Right kidney (tissue), 1 donor: ENCODE results near the gene VPS13D.
"Not testable (repeated sequence)": the region's sequence is repeated elsewhere in the genome, so short reads cannot be mapped to it uniquely, and the experiment has no call there.

Source experiments
- DNase-seq: peaks from one replicate; pipeline ENCODE4 v3.0.0-alpha.2; 2016

The VPS13D gene

DNA sequence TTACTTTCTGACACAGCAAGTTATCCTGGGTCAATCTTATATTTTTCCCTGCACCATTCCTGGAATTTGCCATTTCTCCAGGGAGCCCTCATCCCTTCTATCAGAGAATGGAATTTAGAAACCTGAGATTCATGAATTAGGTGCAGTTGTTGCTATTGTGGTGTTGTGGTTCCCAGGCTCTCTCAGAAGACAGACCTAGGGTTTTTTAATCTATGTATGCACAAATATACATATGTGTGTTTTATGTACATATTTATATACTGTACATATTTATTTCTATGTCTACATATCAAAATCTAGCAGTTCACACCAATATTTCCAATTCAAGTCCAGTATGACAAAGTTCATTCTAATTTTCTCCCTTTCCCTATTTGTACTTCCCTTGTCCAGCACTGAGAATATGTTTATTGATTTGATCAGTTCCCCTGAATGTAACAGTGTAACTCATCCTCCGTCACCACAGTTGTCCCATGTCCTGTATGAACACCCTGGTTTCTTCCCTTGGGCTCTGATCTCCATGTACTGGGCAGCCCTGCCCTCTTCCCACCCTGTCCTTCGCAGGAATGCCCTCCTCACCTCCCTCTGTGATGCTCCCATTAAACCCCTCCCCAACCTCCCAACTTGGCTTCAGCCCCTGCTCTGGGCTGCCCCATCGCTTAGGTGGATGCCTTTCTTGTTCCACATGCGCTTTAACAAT is 145.5 kb downstream of the VPS13D start:
- no peak for DNase-seq

DNA sequence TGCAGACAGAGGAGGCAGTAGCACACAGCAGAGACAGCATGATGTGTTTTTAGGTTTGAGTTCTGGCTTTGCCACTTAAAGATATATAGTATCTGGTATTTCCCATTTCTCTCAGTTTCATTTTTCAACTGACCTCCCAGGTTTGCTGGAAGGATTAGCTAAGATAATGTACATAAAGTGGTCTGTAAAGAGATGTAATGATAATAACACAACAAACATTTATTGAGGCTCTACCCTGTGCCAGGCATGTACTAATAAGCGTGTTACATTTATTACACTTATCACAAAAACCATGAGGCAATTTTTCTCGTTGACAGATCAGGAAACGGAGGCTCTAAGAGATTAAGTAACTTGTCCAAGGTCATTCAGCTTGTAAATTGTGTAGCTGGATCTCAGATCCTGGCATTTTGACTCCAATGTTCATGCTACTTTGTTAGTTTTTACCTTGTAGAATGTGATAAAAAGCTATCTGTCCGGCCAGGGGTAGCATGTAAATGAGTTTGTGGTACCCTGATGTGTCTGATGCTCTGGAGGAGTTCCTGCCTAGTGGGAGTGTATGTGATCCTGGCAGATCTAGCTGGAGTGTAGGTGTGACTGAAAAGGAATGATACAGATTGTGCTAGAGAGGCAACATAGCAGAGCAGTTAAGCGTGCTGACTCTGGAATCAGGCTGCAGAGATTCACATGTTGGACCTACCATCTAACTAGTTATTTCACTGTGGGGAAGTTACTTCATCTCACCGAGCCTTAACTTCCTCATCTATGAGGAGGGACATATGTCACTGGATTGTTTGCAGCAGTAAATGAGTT is 146.6 kb downstream of the VPS13D start:
- no peak for DNase-seq

DNA sequence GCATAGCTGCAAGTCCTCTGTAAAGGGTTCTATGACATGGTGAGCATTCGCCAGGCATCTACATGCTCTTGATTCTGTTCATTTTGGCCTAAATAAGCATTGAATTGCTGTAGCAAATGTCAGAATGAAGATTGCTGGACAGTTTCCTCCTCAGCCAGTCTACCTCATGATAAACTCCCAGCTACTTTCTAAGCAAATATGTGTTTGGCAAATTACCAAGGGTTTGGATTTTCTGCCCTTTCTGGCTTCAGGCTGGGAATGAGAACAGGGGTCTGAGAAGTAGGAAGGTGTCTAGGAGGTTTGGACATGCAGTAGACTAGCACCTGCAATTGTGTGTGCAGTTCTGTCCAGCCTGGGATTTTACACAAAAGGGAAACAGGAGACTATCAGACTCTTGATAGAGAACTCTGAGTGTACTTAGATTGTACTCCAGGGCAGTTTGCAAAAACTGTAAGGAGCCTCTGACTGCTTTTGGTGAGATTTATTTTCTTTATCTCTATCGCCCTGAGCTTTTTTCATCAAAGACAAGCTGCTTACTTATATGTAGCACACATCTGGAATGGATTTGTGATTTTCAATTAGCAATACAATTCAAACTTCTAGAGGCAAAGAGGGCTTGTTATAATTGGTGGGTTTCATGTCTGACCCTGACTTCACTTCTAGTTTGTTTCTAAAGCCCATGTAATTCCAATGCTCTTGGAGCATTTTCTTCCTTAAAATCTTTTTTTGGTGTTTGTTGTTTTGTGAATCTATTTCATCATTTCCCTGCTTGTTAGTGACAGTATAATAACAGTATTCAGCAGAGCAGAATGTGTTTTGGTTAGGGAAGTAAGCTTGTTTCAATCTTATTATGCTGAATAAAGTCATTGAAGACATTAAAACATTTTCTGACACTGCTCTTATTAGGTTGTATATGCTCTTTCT is 150.8 kb downstream of the VPS13D start:
- no peak for DNase-seq

DNA sequence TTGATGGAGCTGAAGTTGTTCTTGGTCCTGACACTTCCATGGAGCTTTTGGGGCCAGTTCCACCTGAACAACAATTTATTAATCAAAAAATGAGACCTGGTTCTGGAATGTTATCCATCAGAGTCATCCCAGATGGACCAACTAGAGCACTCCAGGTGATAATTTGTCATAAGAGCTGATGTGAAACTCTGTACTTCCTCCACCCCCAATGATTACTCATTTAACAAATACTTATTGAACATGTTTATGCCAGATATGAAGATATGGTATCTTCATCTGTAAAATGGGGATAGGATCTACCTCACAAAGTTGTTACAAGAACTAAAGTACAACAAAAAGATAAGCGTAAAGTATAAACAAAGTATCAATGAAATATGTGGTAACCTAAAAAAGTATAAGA is 153.2 kb downstream of the VPS13D start:
- no peak for DNase-seq

DNA sequence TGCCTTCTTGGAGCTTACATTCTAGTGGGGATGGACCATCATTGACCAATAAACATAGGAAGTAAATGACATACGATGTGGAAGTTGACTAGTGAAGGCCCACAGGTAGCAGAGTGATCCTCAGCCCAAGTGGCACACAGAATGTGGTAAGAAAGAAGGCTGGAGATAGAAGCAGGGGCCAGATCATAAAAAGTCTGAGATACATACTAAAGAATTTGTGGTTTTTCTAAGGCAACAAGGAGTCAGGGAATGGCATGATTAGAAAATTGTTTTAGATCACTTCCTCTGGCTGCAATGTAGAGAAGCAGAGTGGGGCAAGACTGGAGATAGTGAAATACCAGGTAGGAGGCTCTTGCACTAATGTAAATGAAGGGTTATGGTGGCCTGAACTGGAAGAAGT is 154.0 kb downstream of the VPS13D start:
- DNase-seq = no peak

DNA sequence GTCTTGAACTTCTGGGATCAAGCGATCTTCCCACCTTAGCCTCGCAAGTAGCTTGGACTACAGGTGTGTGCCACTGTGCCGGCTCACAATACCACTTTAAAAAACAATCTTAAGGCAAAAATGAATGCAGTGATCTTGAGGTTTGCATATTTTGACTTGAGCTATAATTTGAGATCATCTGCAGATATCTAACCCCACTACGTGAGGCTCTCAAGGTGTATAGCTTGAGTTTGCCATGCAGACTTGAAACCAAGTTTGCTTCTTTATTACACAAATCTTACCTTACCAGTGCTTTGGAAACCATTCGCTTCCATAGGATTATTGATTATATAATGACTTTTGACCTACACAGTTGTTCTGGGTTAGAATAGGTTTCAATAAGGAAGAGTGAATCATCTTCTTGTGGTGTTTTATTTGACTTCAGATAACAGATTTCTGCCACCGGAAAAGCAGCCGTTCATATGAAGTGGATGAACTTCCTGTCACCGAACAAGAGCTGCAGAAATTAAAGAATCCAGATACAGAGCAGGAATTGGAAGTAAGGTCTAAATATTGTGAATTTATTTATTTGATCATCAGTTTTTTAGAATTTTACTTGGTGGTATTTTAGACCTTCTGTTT is 155.1 kb downstream of the VPS13D start:
- no peak for DNase-seq

DNA sequence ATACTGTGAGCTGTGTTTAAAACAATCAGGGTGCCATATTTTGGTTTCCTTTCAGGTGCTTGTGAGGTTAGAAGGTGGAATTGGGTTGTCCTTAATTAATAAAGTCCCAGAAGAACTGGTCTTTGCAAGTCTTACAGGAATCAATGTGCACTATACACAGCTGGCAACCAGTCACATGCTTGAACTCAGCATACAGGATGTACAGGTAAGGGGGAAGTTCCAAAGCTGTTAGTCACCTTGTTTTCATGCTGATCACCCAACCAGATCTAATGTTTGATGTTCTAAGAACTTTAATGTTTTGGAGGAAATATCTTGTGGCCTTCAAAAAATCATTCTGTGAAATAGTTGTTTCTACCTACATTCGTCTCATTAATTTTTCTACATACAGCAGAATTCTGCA is 156.3 kb downstream of the VPS13D start:
- no peak for DNase-seq

DNA sequence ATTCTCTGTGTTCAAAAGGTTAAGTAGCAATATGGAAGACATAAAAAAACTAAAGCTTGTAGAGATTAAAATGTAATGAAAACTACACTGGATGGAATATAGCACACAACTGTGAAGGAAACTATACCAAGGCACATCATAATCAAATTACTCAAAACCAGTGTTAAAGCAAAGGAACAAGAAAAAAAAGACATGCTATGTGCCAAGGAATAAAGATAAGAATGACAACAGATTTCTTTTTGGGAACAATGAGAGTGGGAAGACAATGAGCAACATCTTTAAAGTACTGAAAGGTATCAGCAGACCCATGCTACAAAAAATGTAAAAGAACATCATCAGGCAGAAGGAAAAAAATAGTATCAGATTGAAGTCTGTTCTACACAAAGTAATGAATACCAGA is 157.8 kb downstream of the VPS13D start:
- DNase-seq = no peak

DNA sequence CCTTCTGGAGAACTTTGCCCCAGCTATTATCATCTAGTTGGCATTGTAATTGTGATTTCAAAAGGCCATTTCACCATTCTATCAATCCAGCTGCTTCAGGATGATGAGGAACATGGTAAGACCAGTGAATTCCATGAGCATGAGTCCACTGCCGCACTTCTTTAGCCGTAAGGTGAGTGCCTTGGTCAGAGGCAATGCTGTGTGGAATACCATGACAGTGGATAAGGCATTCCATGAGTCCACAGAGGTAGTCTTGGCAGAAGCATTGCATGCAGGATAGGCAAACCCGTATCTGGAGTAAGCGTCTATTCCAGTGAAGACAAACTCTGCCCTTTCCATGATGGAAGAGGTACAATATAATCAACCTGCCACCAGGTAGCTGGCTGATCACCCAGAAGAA is 160.5 kb downstream of the VPS13D start:
- DNase-seq = not testable (repeated sequence)

DNA sequence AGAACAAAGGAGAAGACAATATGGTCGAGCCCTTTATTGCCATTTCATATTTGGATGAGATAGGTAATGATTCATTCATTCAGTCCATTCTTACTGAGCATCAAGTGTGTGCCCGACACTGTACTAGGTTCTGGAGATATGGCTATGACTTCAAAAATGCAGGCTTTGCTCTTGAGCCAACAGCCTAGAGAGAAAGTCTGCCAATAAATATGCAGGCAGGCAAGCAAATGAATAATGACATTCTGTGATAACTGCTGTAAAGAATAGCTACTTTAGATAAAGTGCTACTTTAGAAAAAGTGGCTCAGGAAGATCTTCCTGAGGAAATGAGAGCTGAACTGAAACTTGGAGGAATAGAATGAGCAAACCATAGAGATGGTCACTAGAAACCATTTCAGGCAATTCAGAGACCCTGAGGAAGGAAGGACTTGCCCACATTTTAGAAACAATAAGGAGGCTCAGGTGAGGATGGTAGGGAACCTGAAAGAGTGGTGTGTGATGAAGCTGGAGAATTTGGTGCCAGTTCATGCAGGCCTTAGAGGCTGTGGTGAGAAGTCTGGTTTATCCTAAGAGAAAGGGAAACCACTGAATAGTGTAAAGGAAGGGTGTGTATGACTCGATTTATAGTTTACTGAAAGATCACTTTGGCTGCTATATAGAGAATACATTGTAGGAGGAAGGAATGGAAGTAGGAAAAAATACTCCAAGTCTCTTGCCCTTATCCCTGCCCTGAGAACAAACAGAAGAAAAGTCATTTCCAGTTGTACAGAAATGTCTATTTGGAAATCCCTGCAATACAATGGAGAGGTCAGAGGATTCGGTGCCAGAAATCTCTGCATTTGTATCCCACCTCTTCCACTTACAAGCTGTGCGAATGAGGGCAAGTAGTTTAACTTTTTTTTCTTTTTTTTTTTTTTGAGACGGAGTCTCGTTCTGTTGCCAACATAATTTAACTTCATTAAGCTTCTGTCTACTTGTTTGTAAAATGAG is 167.9 kb downstream of the VPS13D start:
- no peak for DNase-seq

DNA sequence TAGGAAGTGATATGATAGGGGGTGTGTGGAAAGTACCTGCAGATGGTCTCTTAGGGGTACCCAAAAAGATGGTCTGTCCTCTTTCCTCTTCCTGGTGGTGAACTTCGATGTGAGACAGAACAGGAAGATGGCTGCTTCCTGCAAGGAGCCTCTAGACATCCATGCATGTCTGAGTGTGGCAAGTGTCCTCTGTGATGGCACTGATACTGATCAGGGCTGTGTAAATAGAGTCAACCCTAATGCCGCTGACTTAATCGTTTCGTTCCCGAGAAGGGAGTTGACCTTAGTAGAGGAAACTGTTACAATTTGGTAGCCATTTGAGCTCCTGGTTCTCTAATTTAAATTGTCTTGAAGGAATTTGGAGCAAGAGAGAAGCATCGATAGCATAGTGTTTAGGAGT is 168.6 kb downstream of the VPS13D start:
- DNase-seq = no peak

DNA sequence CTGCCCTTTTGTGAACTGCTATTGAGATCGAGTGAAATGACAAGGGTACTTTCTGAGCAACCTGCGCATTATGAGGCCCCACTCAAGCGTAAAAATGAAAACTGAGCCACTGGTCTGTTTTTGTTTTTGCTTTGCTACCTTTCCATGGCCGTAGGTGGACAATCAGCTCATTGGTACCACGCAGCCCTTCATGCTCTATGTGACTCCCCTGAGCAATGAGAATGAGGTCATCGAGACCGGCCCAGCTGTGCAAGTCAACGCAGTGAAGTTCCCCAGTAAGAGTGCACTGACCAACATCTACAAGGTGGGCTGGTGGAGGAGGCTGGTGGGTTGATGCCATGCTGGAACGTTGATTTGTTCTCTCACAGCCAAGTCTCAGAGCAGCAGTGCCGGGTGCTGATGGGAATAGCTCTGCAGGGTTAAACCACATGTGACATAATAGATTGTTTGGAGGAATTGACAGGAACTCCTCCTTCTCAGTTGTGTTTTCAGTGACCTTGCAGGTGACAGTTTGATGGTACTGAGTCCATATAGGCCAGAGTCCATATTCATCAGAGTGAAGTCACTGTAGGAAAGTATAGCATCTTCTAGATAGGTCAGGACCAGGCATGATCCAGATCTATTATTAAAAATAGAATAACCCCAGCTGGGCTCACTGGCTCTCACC is 170.3 kb downstream of the VPS13D start:
- no peak for DNase-seq

DNA sequence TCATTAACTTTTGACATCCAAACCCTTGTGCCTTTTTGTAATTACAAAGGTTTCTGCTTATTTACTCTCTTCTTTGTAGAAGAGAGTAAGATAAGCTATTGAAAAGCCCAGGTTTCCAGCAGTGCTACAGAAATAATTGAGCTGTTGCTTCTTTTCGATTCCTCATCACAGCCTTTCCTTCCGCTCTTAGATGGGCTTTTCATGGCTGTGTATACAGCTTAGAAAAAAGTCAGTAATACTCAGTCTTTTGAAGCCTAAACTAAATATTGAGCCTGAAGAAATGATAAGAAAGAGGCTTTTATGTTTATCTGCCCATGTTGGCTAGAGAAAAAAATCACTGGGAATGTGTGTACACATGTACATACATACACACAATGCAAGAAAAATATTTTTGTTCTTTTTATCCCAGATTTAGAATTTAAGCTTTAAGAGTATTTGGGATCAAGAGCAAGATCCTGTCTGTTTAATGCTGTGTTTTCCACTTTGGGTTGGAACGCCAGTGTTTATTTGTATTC is 172.4 kb downstream of the VPS13D start:
- no peak for DNase-seq

DNA sequence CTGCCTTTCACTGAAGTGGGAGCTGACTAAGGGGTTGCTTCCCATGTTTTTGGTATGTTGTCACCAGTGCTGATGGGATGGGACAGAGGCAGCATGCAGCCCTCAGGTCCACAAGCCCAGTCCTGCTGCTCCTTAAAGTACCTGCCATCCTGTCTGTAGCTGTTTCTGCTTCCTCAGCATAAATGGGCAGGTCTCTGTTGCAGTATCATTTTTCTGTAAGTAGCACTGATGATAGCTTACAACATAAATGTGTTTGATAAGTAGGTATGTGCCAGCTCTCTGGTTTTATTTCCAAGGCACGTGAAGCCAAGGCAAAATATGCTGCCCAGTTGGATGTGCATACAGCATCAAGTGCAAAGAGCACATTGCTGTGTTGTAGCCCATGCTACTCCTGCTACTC is 173.0 kb downstream of the VPS13D start:
- DNase-seq = no peak

DNA sequence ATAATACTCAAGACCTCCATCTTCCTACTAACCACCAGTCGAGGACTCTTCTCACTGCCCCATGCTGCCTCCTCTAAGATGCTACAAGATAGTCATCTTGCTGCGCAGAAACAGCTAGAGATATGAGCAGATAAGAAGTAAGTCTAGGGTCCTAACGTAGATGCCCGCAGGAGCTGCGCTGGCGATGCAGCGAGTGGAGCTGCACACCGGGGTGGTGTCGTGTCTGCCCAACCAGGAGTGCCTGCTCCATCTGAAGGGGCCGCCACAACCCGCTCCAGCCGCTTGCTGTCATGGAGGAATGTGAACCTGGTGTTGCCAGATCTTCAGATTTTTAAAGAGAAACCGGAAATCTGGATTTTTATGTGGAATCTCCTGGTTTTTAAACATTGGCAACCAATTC is 175.1 kb downstream of the VPS13D start:
- DNase-seq = no peak

DNA sequence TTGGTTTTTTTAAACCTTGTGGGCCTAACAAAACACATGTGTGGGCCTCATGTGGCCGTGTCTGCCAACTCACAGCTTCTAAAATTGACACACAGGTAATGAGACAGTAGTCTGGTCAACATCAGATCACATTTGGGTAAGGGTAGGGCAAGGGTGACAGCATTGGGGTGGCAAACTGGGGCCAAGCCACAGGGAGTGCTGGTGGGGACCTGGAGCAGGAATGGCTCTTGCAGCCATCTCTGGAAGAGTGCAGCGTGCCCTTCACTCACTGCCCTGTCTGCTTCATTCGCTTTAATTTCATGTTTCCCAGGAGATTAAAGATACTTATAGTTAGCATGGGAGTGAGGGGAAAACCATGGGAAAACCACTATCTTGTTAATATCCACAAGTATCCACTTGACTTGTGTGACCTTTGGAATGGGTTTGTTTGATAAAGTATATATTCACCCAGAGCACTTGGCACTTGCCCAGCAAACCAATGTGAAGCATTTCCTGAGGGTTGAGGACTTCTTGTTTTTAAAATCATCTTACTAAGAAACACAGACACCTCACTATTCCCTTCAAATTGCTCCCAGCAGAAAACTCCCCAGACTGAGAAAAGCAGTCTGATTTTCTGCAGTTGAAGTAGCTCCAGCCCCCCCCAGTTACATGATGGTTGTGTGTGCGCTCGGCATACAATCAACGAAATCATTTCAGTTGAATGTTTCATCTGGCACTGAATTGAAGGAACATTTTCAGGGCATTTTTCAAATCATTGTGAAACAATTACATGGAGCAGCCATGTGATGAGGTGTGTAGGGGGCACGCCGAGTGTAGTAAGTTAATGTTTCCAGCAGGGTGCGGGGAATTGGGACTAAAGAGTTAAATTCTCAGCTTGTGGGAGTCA is 175.7 kb downstream of the VPS13D start:
- DNase-seq = no peak

DNA sequence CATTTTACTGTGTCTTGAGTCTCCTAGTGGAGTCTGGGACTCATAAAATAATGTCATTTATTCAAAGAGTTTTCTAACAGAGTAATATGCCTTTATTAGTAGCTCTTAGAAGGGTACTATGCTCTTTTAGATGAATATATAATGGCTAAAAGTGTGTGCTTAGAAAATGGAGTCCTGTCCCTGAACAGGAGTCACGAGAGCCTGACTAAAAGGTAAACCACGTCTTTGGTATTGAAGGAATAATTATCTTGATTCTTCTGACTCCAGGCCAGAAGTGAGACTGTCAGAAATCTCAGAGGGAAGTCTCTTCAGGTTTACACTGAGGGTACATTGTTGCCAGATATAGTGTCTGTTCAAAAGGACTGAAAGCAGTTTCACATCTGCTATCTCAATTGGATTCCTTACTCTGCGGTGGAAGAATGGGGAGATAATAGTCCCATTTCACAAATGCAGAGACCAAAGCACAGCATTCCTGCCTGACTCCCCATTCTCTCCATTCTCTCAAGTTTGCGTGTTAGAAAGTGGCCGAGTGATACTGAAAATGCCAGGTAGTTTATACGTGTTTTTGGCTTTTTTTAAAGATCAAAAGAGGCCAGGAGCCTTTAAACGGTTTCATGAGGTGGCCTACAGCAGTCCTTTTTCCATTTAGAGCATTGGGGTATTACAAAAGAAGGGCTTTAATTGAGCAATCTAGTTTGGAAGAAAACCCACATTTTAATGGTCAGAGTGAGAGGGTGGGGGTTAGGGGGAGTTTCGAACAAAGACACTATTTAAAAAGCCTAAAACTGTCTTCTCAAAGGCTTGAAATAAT is 176.6 kb downstream of the VPS13D start:
- no peak for DNase-seq
